Mesendoderm (in vitro differentiated cells): ENCODE measurements around the gene OSBPL8.

Experiments
- DNase-seq: peaks from one replicate; pipeline ENCODE4 v3.0.0; 2013
- H2AK5ac ChIP-seq: 2 replicates; pipeline ENCODE4 v1.6.1; 2013; ENCODE audit warnings: low read length, inconsistent platforms
- H2BK120ac ChIP-seq: 2 replicates; pipeline ENCODE4 v1.6.1; 2013; ENCODE audit warnings: low read depth, mild to moderate bottlenecking, low read length, moderate library complexity, mixed read lengths
- H2BK15ac ChIP-seq: replicated peaks from 2 replicates; pipeline ENCODE4 v1.6.1; 2013; ENCODE audit warnings: low read depth, mild to moderate bottlenecking, moderate library complexity
- H2BK5ac ChIP-seq: 2 replicates; pipeline ENCODE4 v1.6.1; 2013; ENCODE audit warnings: low read length, inconsistent platforms
- H3K18ac ChIP-seq: 2 replicates; pipeline ENCODE4 v1.6.1; 2013; ENCODE audit warnings: mild to moderate bottlenecking, low read length, mixed read lengths
- H3K23ac ChIP-seq: one replicate; pipeline ENCODE4 v1.6.1; 2013; ENCODE audit warnings: low read length
- H3K27ac ChIP-seq: 2 replicates; pipeline ENCODE4 v1.5.1; 2013; ENCODE audit warnings: low read depth, mild to moderate bottlenecking, inconsistent platforms, low read length, moderate library complexity
- H3K27me3 ChIP-seq: 2 replicates; pipeline ENCODE4 v1.6.1; 2013; ENCODE audit warnings: low read length, control low read depth, mild to moderate bottlenecking, inconsistent platforms; ENCODE audit not compliant: insufficient read depth, poor library complexity
- H3K36me3 ChIP-seq: 2 replicates; pipeline ENCODE4 v1.6.1; 2013; ENCODE audit warnings: low read length, inconsistent platforms; ENCODE audit not compliant: control insufficient read depth, insufficient read depth
- H3K4ac ChIP-seq: one replicate; pipeline ENCODE4 v1.6.1; 2013; ENCODE audit warnings: low read depth, mild to moderate bottlenecking, low read length, moderate library complexity
- H3K4me1 ChIP-seq: 2 replicates; pipeline ENCODE4 v1.6.1; 2013; ENCODE audit warnings: low read depth, low read length, inconsistent platforms; ENCODE audit not compliant: control insufficient read depth
- H3K4me2 ChIP-seq: 2 replicates; pipeline ENCODE4 v1.6.1; 2013; ENCODE audit warnings: low read length
- H3K4me3 ChIP-seq: 2 replicates; pipeline ENCODE4 v1.5.1; 2013; ENCODE audit warnings: mild to moderate bottlenecking, low read length
- H3K56ac ChIP-seq: one replicate; pipeline ENCODE4 v1.6.1; 2013; ENCODE audit warnings: low read length
- H3K79me1 ChIP-seq: 2 replicates; pipeline ENCODE4 v1.6.1; 2013; ENCODE audit warnings: low read length, inconsistent platforms
- H3K79me2 ChIP-seq: 2 replicates; pipeline ENCODE4 v1.6.1; 2013; ENCODE audit warnings: mild to moderate bottlenecking, low read length; ENCODE audit not compliant: control insufficient read depth, insufficient read depth
- H3K9ac ChIP-seq: 2 replicates; pipeline ENCODE4 v1.6.1; 2013; ENCODE audit warnings: low read length, inconsistent platforms
- H4K5ac ChIP-seq: one replicate; pipeline ENCODE4 v1.6.1; 2013; ENCODE audit warnings: low read length
- H4K8ac ChIP-seq: one replicate; pipeline ENCODE4 v1.6.1; 2013; ENCODE audit warnings: low read depth, mild to moderate bottlenecking, control low read depth, low read length, moderate library complexity
- WGBS: extraction: QIAGEN DNeasy Blood & Tissue Kit; methylation state at CpG from one replicate; pipeline ENCODE4 v1.1.7; 2013; ENCODE audit warnings: low lambda C conversion rate, missing lambda C conversion rate; ENCODE audit not compliant: insufficient coverage; ENCODE audit errors: extremely low coverage; 5-methylcytosine and 5-hydroxymethylcytosine counted together

OSBPL8 gene

DNA sequence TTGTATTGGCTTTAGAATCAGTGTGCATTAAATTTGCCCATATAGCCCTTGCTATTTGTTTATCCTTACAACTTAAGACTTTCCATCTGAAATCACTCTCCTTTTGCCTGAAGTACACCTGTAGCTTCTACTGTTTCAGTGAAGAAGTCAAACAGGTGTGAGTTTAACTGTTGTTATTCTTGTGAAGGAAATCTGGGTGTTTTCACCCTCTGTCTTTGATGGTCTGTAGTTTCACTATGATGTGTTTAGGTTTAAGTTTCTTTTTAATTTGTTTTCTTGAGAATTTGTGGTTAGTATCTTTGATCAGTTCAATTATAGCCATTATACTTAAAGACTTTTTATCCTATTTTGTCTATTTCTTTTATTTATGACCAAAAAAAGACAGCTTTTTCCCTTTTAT is 142.5 kb downstream of the OSBPL8 start:
- no peak overlapping the region for H2BK15ac ChIP-seq
- no peak overlapping the region for H2AK5ac ChIP-seq
- H2BK120ac ChIP-seq: no peak overlapping the region
- no peaks in the 10 kb centered on the region for H3K79me2 ChIP-seq
- H3K36me3 ChIP-seq: no peaks in the 10 kb centered on the region
- H4K5ac ChIP-seq: no peak overlapping the region
- H3K79me1 ChIP-seq: no peaks in the 10 kb centered on the region
- H3K9ac ChIP-seq: no peak overlapping the region
- no peak overlapping the region for H3K4me3 ChIP-seq
- H3K27ac ChIP-seq: no peak overlapping the region
- no peaks in the 10 kb centered on the region for H3K27me3 ChIP-seq
- no peak overlapping the region for H2BK5ac ChIP-seq
- H3K18ac ChIP-seq: no peak overlapping the region
- H3K4ac ChIP-seq: no peak overlapping the region
- H3K56ac ChIP-seq: no peak overlapping the region
- H3K4me1 ChIP-seq: no peaks in the 10 kb centered on the region
- H4K8ac ChIP-seq: no peak overlapping the region
- no peak overlapping the region for H3K23ac ChIP-seq
- no peak overlapping the region for H3K4me2 ChIP-seq
- no peak for DNase-seq

DNA sequence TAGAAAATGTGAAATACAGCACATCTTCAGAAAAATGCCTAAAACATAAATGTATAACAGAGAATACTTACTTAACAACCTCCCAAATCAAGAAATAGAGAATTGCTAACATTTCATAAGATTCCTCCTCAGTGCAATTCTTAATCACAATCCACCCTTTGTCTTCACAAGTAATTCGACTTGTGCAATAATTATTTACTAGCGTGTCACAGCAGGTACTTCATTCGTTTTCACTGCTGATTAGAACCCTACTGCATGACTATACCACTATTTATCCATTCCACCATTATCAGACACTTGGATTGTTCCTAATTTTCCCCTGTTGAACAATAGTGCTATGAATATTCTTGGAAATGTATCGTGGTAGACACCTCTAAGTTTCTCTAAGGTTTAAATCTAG is 146.4 kb downstream of the OSBPL8 start:
- Histone ChIP-seq H4K8ac (no peak overlapping the region), H3K9ac (no peak overlapping the region), H3K4me2 (no peak overlapping the region), H2BK5ac (no peak overlapping the region), H3K4me3 (no peak overlapping the region), H3K27me3 (peaks cover 1% of the 10 kb centered on the region), H2BK120ac (no peak overlapping the region), H3K36me3 (no peaks in the 10 kb centered on the region), H4K5ac (no peak overlapping the region), H3K23ac (no peak overlapping the region), H3K27ac (no peak overlapping the region), H3K4ac (no peak overlapping the region), H3K18ac (no peak overlapping the region), H2BK15ac (no peak overlapping the region), H3K79me2 (no peaks in the 10 kb centered on the region), H2AK5ac (no peak overlapping the region), H3K56ac (no peak overlapping the region), H3K4me1 (no peaks in the 10 kb centered on the region), H3K79me1 (no peaks in the 10 kb centered on the region)
- WGBS: no CpG with 5 or more reads among the region's 4 CpGs
- DNase-seq: no peak

DNA sequence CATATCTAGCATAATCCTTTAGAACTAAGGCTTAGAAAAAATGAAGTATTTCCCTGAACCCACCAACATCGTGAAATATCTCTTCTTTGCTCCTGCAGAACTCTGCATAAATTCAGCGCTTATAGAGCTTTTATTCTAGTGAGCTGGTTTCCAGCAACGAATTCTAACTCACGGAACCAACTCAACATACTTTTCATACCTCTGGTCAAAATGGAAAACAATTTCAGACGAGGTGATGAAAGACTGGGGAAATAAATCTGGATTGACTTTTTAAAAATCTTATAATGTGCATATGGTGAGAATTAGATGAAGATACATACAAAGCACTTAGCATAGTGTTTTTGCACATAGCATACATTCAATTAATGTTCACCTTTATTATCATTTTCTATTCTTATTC is 148.8 kb downstream of the OSBPL8 start:
- no peak overlapping the region for H3K56ac ChIP-seq
- peaks cover 1% of the 10 kb centered on the region for H3K27me3 ChIP-seq
- no peak overlapping the region for H3K4me3 ChIP-seq
- no peak overlapping the region for H4K5ac ChIP-seq
- DNase-seq: no peak
- H3K23ac ChIP-seq: no peak overlapping the region
- no CpG with 5 or more reads among the region's 5 CpGs for WGBS
- no peak overlapping the region for H2BK120ac ChIP-seq
- no peak overlapping the region for H2BK5ac ChIP-seq
- H2BK15ac ChIP-seq: no peak overlapping the region
- no peaks in the 10 kb centered on the region for H3K79me2 ChIP-seq
- H4K8ac ChIP-seq: no peak overlapping the region
- H3K4ac ChIP-seq: no peak overlapping the region
- H3K9ac ChIP-seq: no peak overlapping the region
- H2AK5ac ChIP-seq: no peak overlapping the region
- H3K4me1 ChIP-seq: no peaks in the 10 kb centered on the region
- no peaks in the 10 kb centered on the region for H3K36me3 ChIP-seq
- no peak overlapping the region for H3K4me2 ChIP-seq
- no peak overlapping the region for H3K18ac ChIP-seq
- no peak overlapping the region for H3K27ac ChIP-seq
- H3K79me1 ChIP-seq: no peaks in the 10 kb centered on the region

DNA sequence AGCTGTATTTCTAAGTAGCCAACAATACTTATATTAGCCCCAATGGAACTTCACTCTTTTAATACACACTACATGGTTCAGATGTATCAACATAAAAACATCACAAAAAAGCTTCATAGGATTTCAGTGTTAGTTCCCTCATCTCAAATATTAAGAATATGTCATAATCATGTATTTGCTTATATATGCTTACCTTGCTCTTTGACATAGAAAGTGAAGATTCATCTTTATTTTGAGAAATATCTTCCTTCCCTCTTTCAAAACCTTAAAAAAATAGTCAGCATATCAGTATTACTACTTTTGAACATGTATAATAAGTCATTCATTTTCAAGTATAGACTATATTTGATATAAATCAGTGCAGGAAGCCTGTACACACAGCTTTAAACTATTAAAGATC is 149.2 kb downstream of the OSBPL8 start:
- Histone ChIP-seq H2BK15ac (no peak overlapping the region), H3K56ac (no peak overlapping the region), H2AK5ac (no peak overlapping the region), H3K27me3 (peaks cover 1% of the 10 kb centered on the region), H3K36me3 (no peaks in the 10 kb centered on the region), H3K79me1 (no peaks in the 10 kb centered on the region), H3K18ac (no peak overlapping the region), H3K9ac (no peak overlapping the region), H3K23ac (no peak overlapping the region), H4K8ac (no peak overlapping the region), H4K5ac (no peak overlapping the region), H2BK120ac (no peak overlapping the region), H3K27ac (no peak overlapping the region), H3K4ac (no peak overlapping the region), H3K4me1 (no peaks in the 10 kb centered on the region), H3K79me2 (no peaks in the 10 kb centered on the region), H3K4me3 (no peak overlapping the region), H3K4me2 (no peak overlapping the region), H2BK5ac (no peak overlapping the region)
- no peak for DNase-seq

DNA sequence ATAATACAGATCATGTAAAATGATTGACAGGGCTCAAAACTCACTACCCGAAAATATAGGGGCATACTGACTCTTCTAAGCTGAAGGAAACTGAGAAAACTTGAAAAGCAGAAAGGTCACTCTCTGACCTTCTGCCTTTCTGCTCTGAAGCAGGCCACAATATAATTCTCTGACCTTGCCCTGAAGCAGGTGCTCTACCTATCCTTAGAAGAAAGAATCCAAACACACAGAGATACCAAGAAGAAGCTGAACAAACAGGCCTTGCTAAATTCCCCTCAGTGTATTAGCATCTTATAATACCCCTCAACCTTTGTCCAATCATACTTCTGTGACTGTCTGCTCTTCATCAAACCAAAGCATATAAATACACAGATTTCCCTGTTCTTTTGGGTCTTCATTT is 150.5 kb downstream of the OSBPL8 start:
- Histone ChIP-seq H3K9ac (no peak overlapping the region), H2BK15ac (no peak overlapping the region), H3K27ac (no peak overlapping the region), H4K5ac (no peak overlapping the region), H3K79me2 (no peaks in the 10 kb centered on the region), H3K36me3 (no peaks in the 10 kb centered on the region), H3K18ac (no peak overlapping the region), H4K8ac (no peak overlapping the region), H2AK5ac (no peak overlapping the region), H3K4me2 (no peak overlapping the region), H2BK120ac (no peak overlapping the region), H3K56ac (no peak overlapping the region), H3K23ac (no peak overlapping the region), H3K4me1 (no peaks in the 10 kb centered on the region), H3K4me3 (no peak overlapping the region), H3K79me1 (no peaks in the 10 kb centered on the region), H3K4ac (no peak overlapping the region), H2BK5ac (no peak overlapping the region), H3K27me3 (peaks cover 1% of the 10 kb centered on the region)
- WGBS: no CpG with 5 or more reads among the region's 1 CpG
- DNase-seq: no peak

DNA sequence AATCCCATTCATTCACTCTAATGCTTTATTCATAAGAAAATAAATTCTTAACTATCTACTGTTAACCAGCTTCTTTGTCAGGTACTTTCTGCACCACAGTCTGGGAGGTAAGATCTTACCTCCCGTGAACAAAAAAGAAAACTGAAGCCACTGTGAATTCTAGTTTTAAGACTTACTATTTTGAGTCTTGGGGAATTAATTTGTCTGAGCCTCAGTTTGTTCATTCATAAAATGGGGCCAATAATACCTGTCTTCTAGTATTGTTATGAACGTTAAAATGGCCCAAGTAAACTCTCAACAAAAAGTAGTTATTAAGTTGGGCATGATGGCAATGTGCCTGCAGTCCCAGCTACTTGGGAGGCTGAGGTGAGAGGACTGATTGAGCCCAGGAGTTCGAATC is 151.9 kb downstream of the OSBPL8 start:
- Histone ChIP-seq H3K4me2 (no peak overlapping the region), H3K79me1 (no peaks in the 10 kb centered on the region), H3K4me1 (no peaks in the 10 kb centered on the region), H4K8ac (no peak overlapping the region), H2BK15ac (no peak overlapping the region), H3K23ac (no peak overlapping the region), H2BK5ac (no peak overlapping the region), H3K36me3 (no peaks in the 10 kb centered on the region), H2BK120ac (no peak overlapping the region), H3K4ac (no peak overlapping the region), H3K27ac (no peak overlapping the region), H4K5ac (no peak overlapping the region), H3K18ac (no peak overlapping the region), H3K9ac (no peak overlapping the region), H3K79me2 (no peaks in the 10 kb centered on the region), H3K56ac (no peak overlapping the region), H3K4me3 (no peak overlapping the region), H2AK5ac (no peak overlapping the region), H3K27me3 (peaks cover 1% of the 10 kb centered on the region)
- WGBS: no CpG with 5 or more reads among the region's 3 CpGs
- DNase-seq: no peak
